GM12878 (cell line): ENCODE measurements around the gene NEURL4. TPM values are rescaled to one million over a fixed set of nuclear protein-coding genes. Genes with fewer than 3 reads are reported as not detected.

Source experiments
- ATAC-seq: fragments of 200-7000 bp; cut with Tn5 transposase; 3 replicates; pipeline ENCODE4 v1.9.1; 2020; ENCODE audit warnings: mild to moderate bottlenecking, moderate library complexity
- BruUV-seq: library from RNA; stranded (reverse); fragments of 400-500 nt; replicated peaks from 2 replicates; lab custom pipeline; 2021; lab: Mats Ljungman, UMichigan
- CTCF ChIA-PET: fragments of 300-600 bp; sonication (Branson Sonifier 250); formaldehyde crosslinking; extraction: SDS; loops from one replicate; lab custom pipeline; 2021; ENCODE audit warnings: inconsistent platforms; lab: Yijun Ruan, JAX
- POLR2A ChIA-PET: fragments of 350-600 bp; formaldehyde crosslinking; extraction: SDS; loops from one replicate; lab custom pipeline; 2021; ENCODE audit warnings: inconsistent platforms; lab: Charles Lee
- RAD21 ChIA-PET: fragments of 300-600 bp; sonication (Branson Sonifier 250); formaldehyde crosslinking; loops from one replicate; lab custom pipeline; 2023; ENCODE audit warnings: antibody characterized with exemption; ENCODE audit not compliant: unreplicated experiment; lab: Charles Lee
- SMC1A ChIA-PET: fragments of 300-600 bp; sonication (Branson Sonifier 250); formaldehyde crosslinking; loops from one replicate; lab custom pipeline; 2023; ENCODE audit not compliant: unreplicated experiment, uncharacterized antibody; lab: Charles Lee
- DNase-seq: peaks from one replicate; pipeline ENCODE4 v3.0.0-alpha.2; 2011; ENCODE audit warnings: low read depth, low spot score
- FAIRE-seq: peaks from 3 replicates; lab custom pipeline; 2011; peaks lifted over from hg19 to GRCh38; lab: Jason Lieb, UNC
- H2AFZ ChIP-seq: 2 replicates; pipeline ENCODE4 v1.6.0; 2011; ENCODE audit warnings: low read depth, low read length, control low read depth; ENCODE audit not compliant: control insufficient read depth
- H3K27ac ChIP-seq: 2 replicates; pipeline ENCODE4 v1.5.1; 2011; ENCODE audit warnings: control low read depth; ENCODE audit not compliant: control insufficient read depth, insufficient read depth
- H3K27me3 ChIP-seq, 2 experiments: replicated peaks in 1 of 2; 2 replicates each; pipeline versions ENCODE4 v1.6.0 to v1.6.1; 2011; ENCODE audit warnings: low read length in 1 of 2; ENCODE audit not compliant: control insufficient read depth in 2 of 2, insufficient read depth in 2 of 2
- H3K36me3 ChIP-seq, 2 experiments: 2 replicates each; pipeline ENCODE4 v1.5.1; 2011; ENCODE audit warnings: low read length in 1 of 2; ENCODE audit not compliant: control insufficient read depth in 2 of 2, insufficient read depth in 2 of 2
- H3K4me1 ChIP-seq: 2 replicates; pipeline ENCODE4 v1.6.1; 2011; ENCODE audit warnings: mild to moderate bottlenecking, low read length, moderate library complexity, mixed read lengths; ENCODE audit not compliant: control insufficient read depth, insufficient read depth
- H3K4me2 ChIP-seq: 2 replicates; pipeline ENCODE4 v1.6.0; 2011; ENCODE audit warnings: control low read depth; ENCODE audit not compliant: control insufficient read depth, insufficient read depth
- H3K4me3 ChIP-seq: fragments of 200-600 bp; sonication (generic); 2 replicates; pipeline ENCODE4 v1.5.1; 2016
- H3K79me2 ChIP-seq: 2 replicates; pipeline ENCODE4 v1.6.0; 2011; ENCODE audit warnings: low read length; ENCODE audit not compliant: control insufficient read depth, insufficient read depth
- H3K9ac ChIP-seq: 2 replicates; pipeline ENCODE4 v1.8.0; 2011; ENCODE audit warnings: low read length, control low read depth, mixed read lengths; ENCODE audit not compliant: control insufficient read depth, insufficient read depth
- H3K9me3 ChIP-seq: replicated peaks from 3 replicates; pipeline ENCODE4 v1.5.1; 2011; ENCODE audit warnings: mild to moderate bottlenecking, low read length; ENCODE audit not compliant: control insufficient read depth, insufficient read depth
- H4K20me1 ChIP-seq: 2 replicates; pipeline ENCODE4 v1.6.0; 2011; ENCODE audit not compliant: control insufficient read depth, insufficient read depth
- BCL3 ChIP-seq: IDR thresholded peaks from 2 replicates; pipeline ENCODE4 v1.6.1; 2011; ENCODE audit warnings: borderline replicate concordance, low read depth, mild to moderate bottlenecking, moderate library complexity, low read length; ENCODE audit not compliant: insufficient read depth, poor library complexity, severe bottlenecking
- CBX5 ChIP-seq: sonication (generic); IDR thresholded peaks from 2 replicates; pipeline ENCODE4 v1.6.1; 2016; ENCODE audit warnings: low read depth, moderate library complexity, mild to moderate bottlenecking, inconsistent platforms
- CUX1 ChIP-seq: IDR thresholded peaks from 2 replicates; pipeline ENCODE4 v1.6.1; 2012; ENCODE audit warnings: improper control_type of control experiment, low read depth, low read length; ENCODE audit not compliant: insufficient replicate concordance
- FOXK2 ChIP-seq: fragments of 450-650 bp; IDR thresholded peaks from 2 replicates; pipeline ENCODE4 v1.6.1; 2017; ENCODE audit warnings: mild to moderate bottlenecking, moderate library complexity
- MYB ChIP-seq: fragments of 150-350 bp; IDR thresholded peaks from 2 replicates; pipeline ENCODE4 v1.6.1; 2014; ENCODE audit warnings: mild to moderate bottlenecking, low read depth, low read length, borderline replicate concordance
- NR2C1 ChIP-seq: fragments of 450-650 bp; IDR thresholded peaks from 2 replicates; pipeline ENCODE4 v1.6.1; 2017; ENCODE audit warnings: antibody characterized with exemption, mild to moderate bottlenecking, moderate library complexity
- NRF1 ChIP-seq: conservative IDR thresholded peaks from 2 replicates; pipeline ENCODE4 v1.6.1; 2011; ENCODE audit warnings: mild to moderate bottlenecking, low read depth, low read length, improper control_type of control experiment
- PAX5 ChIP-seq: IDR thresholded peaks from 2 replicates; pipeline ENCODE4 v1.6.1; 2011; ENCODE audit warnings: low read depth, low read length, borderline replicate concordance
- PKNOX1 ChIP-seq: fragments of 450-650 bp; IDR thresholded peaks from 2 replicates; pipeline ENCODE4 v1.6.1; 2016; ENCODE audit warnings: mild to moderate bottlenecking
- RAD21 ChIP-seq: IDR thresholded peaks from 2 replicates; pipeline ENCODE4 v1.6.1; 2011; ENCODE audit warnings: mild to moderate bottlenecking, low read depth, low read length, moderate library complexity; ENCODE audit not compliant: insufficient read depth
- SRF ChIP-seq, 2 experiments: IDR thresholded peaks; 2 replicates each; pipeline ENCODE4 v1.6.1; 2011; ENCODE audit warnings: low read depth in 2 of 2, low read length in 2 of 2, mild to moderate bottlenecking in 1 of 2, moderate library complexity in 1 of 2
- SUZ12 ChIP-seq: fragments of 200-600 bp; sonication (generic); IDR thresholded peaks from one replicate; pipeline ENCODE4 v1.6.1; 2018; ENCODE audit warnings: antibody characterized with exemption, mild to moderate bottlenecking; ENCODE audit not compliant: unreplicated experiment
- TCF3 ChIP-seq: IDR thresholded peaks from 2 replicates; pipeline ENCODE4 v1.6.1; 2012; ENCODE audit warnings: low read depth, mild to moderate bottlenecking, low read length, borderline replicate concordance; ENCODE audit not compliant: insufficient read depth
- USF2 ChIP-seq: IDR thresholded peaks from 2 replicates; pipeline ENCODE4 v1.6.1; 2011; ENCODE audit warnings: low read depth, low read length, improper control_type of control experiment, borderline replicate concordance
- WGBS: methylation state at CpG from one replicate; pipeline ENCODE4 v1.1.6; 2016; ENCODE audit warnings: low lambda C conversion rate; ENCODE audit not compliant: insufficient replicate concordance, insufficient coverage; ENCODE audit errors: missing lambda C conversion rate; 5-methylcytosine and 5-hydroxymethylcytosine counted together
- in situ Hi-C: fragments of 300-500 bp; cut with MboI; formaldehyde crosslinking; loops from 9 replicates; pipeline ENCODE4 v1.14.3; 2018; ENCODE audit warnings: mixed read lengths
- intact Hi-C: fragments of 100-400 bp; cut with micrococcal nuclease; formaldehyde crosslinking; loops from one replicate; pipeline ENCODE4 v1.14.2; 2022; ENCODE audit not compliant: unreplicated experiment
- polyA plus RNA-seq, 11 experiments: library from polyadenylated mRNA; depleted of rRNA in 4 of 11; unstranded in 6 of 11; stranded (reverse) in 5 of 11; fragments of >200 nt; fragmentation: Nextera tagmentation in 4 of 11; fragmentation: Illumina TruSeq in 1 of 11; extraction: Ambion mirVana in 4 of 11; extraction: Trizol in 1 of 11; gene quantifications; 1 replicate in 1 of 11; 2 replicates in 10 of 11; pipeline versions ENCODE4 v1.2.1 to v1.2.3, GENCODE V29; 2011 to 2016; ENCODE audit warnings: inconsistent platforms in 2 of 11, missing spikeins in 2 of 11, low read depth in 1 of 11
- total RNA-seq, 4 experiments: library from RNA; depleted of rRNA in 3 of 4; stranded (reverse); fragments of >200 nt in 3 of 4; fragmentation: Illumina TruSeq in 1 of 4; extraction: Trizol in 1 of 4; gene quantifications; 2 replicates each; pipeline versions ENCODE4 v1.2.1 to v1.2.3, GENCODE V29; 2013 to 2021

NEURL4 gene
- total and polyA plus RNA-seq, 10 of the 15 experiments (the other 5 are each of a cell fraction or from before 2014, with no cell fraction given) = 0.03 to 41.9 (median 10.0) TPM

- no peak for DNase-seq
- H3K27ac ChIP-seq = no peak overlapping the region
- RAD21 ChIA-PET = no interaction called here
- TF ChIP-seq CUX1 (no peak), MYB (no peak), PKNOX1 (no peak), SUZ12 (no peak), TCF3 (no peak), NRF1 (no peak), PAX5 (no peak), CBX5 (no peak), FOXK2 (no peak), NR2C1 (no peak), SRF (IDR thresholded peaks at IDR 0.05; ENCODE audit: low read depth in 2 of 2, low read length in 2 of 2) (no peak), RAD21 (no peak), BCL3 (no peak), USF2 (no peak)
Measured at GRCh38 chr17:7293816-7294613, 35.1 kb downstream of the NEURL4 start.

More at GRCh38 chr17:7293816-7294613, 35.1 kb downstream of the NEURL4 start:
- Histone ChIP-seq H3K27me3 (peaks cover 3 to 5% of the 10 kb centered on the region in 2 experiments), H3K36me3 (no peaks in the 10 kb centered on the region), H3K4me2 (no peak overlapping the region), H4K20me1 (no peaks in the 10 kb centered on the region), H3K79me2 (no peaks in the 10 kb centered on the region), H2AFZ (no peak overlapping the region), H3K9me3 (no peaks in the 10 kb centered on the region), H3K4me1 (peaks cover 3% of the 10 kb centered on the region), H3K9ac (no peak overlapping the region), H3K4me3 (no peak overlapping the region)
- ATAC-seq = no peak
- BruUV-seq = no TSS peak
- in situ Hi-C loops (no loop called here), intact Hi-C loops (no loop called here)
- CTCF ChIA-PET = interaction anchor here (2.6 kb wide), 1 partner anchor 248 kb away, joined by 8 read pairs; no protein-coding TSS in a partner anchor
- SMC1A ChIA-PET = interaction anchor here (0.9 kb wide), 1 partner anchor 73 kb away, joined by 3 read pairs; no protein-coding TSS in a partner anchor
- no peak for FAIRE-seq
- POLR2A ChIA-PET = no interaction called here
- WGBS = 19% methylated on average over 14 of the region's 75 CpGs
